A673 (cell line): Measurements from ENCODE around the gene LYPLAL1.

Source experiments
- CTCF ChIP-seq: fragments of 300-800, 200-600 bp; sonication (generic); conservative IDR thresholded peaks from 2 replicates; pipeline ENCODE4 v1.5.1; 2017; ENCODE audit warnings: low read depth, mild to moderate bottlenecking, antibody characterized with exemption, low read length, moderate library complexity, mixed read lengths
- EZH2 ChIP-seq: fragments of 200-600 bp; sonication (generic); IDR thresholded peaks from 2 replicates; pipeline ENCODE4 v1.6.1; 2017; ENCODE audit warnings: borderline replicate concordance, low read depth, mild to moderate bottlenecking, mixed read lengths, antibody characterized with exemption, low read length; ENCODE audit not compliant: poor library complexity, severe bottlenecking

DNA sequence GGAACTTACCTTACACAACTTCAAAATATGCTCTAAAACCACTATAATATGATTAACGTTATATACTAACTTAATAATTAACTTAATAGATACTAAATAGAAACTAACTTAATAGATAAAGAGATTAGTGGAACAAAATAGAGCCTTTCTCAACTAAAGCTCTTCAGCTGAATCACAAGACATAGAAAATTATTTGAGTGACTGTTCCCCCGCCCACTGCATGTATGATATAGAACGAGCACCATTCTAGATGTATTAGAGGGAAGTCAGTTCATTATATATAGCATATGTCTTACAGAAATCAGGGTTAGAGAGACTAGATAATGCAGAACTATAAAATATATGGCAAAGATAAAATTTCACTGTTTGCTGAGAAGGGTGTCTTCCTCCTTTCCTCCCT is 16.3 kb downstream of the LYPLAL1 start:
- TF ChIP-seq CTCF, result no peak
- TF ChIP-seq EZH2, result no peak
